Stimulated activated CD8-positive, alpha-beta memory T cell treated with anti-CD3 and anti-CD28 coated beads, Interleukin-4, amount 100 ng/mL, for 48 hours (primary cell): ENCODE results near the gene PCDHA10.

ENCODE experiments used
- DNase-seq: peaks from one replicate; pipeline ENCODE4 v3.0.0-alpha.2; 2020

PCDHA10 gene

DNA sequence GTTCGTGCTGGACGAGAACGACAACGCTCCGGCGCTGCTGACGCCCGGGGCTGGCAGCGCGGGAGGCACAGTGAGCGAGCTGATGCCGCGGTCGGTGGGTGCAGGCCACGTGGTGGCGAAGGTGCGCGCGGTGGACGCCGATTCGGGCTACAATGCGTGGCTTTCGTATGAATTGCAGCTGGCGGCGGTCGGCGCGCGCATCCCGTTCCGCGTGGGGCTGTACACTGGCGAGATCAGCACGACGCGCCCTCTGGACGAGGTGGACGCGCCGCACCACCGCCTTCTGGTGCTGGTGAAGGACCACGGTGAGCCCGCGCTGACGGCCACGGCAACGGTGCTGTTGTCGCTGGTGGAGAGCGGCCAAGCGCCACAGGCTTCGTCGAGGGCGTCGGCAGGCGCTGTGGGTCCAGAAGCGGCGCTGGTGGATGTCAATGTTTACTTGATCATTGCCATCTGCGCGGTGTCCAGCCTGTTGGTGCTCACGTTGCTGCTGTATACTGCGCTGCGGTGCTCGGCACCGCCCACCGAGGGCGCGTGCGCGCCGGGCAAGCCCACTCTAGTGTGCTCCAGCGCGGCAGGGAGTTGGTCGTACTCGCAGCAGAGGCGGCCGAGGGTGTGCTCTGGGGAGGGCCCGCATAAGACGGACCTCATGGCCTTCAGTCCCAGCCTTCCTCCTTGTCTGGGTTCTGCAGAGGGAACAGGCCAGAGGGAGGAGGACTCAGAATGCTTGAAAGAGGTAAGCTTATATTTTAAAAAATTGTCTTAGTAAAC lies 28.4 kb downstream of the PCDHA10 start:
- DNase-seq: no peak

GRCh38 chr5:140916325-140916724 lies 60.6 kb downstream of the PCDHA10 start:
- DNase-seq: no peak
